Activated effector memory CD4-positive, alpha-beta T cell treated with anti-CD3 and anti-CD28 coated beads, Interleukin-2, amount 50 U/mL, for 16 hours (primary cell): ENCODE data around the gene LCLAT1.

Source experiments
- DNase-seq: peaks from one replicate; pipeline ENCODE4 v3.0.0-alpha.2; 2020

Gene LCLAT1

GRCh38 chr2:30680121-30680520 lies 233.1 kb downstream of the LCLAT1 start:
- no peak for DNase-seq

GRCh38 chr2:30681022-30681421 lies 234.0 kb downstream of the LCLAT1 start:
- no peak for DNase-seq

GRCh38 chr2:30683236-30683956 lies 236.3 kb downstream of the LCLAT1 start:
- DNase-seq, result no peak

- DNase-seq, result no peak
Observed at GRCh38 chr2:30684026-30684425, 237.0 kb downstream of the LCLAT1 start.

GRCh38 chr2:30684516-30684915 lies 237.5 kb downstream of the LCLAT1 start:
- DNase-seq, result no peak

- DNase-seq, result no peak
Observed at GRCh38 chr2:30684996-30685395, 237.9 kb downstream of the LCLAT1 start.

- DNase-seq, result no peak
Observed at GRCh38 chr2:30686000-30686399, 239.0 kb downstream of the LCLAT1 start.

- no peak for DNase-seq
Observed at GRCh38 chr2:30686669-30687068, 239.6 kb downstream of the LCLAT1 start.

GRCh38 chr2:30688956-30689401 lies 241.9 kb downstream of the LCLAT1 start:
- no peak for DNase-seq

- no peak for DNase-seq
Observed at GRCh38 chr2:30689496-30690125, 242.6 kb downstream of the LCLAT1 start.

- DNase-seq, result no peak
Observed at GRCh38 chr2:30690126-30690561, 243.1 kb downstream of the LCLAT1 start.

- no peak for DNase-seq
Observed at GRCh38 chr2:30691091-30691947, 244.3 kb downstream of the LCLAT1 start.

- DNase-seq, result no peak
Observed at GRCh38 chr2:30691948-30692828, 245.1 kb downstream of the LCLAT1 start.

- no peak for DNase-seq
Observed at GRCh38 chr2:30692829-30693275, 245.8 kb downstream of the LCLAT1 start.
